ENCODE measurements around the gene GSN.

GSN gene

DNA sequence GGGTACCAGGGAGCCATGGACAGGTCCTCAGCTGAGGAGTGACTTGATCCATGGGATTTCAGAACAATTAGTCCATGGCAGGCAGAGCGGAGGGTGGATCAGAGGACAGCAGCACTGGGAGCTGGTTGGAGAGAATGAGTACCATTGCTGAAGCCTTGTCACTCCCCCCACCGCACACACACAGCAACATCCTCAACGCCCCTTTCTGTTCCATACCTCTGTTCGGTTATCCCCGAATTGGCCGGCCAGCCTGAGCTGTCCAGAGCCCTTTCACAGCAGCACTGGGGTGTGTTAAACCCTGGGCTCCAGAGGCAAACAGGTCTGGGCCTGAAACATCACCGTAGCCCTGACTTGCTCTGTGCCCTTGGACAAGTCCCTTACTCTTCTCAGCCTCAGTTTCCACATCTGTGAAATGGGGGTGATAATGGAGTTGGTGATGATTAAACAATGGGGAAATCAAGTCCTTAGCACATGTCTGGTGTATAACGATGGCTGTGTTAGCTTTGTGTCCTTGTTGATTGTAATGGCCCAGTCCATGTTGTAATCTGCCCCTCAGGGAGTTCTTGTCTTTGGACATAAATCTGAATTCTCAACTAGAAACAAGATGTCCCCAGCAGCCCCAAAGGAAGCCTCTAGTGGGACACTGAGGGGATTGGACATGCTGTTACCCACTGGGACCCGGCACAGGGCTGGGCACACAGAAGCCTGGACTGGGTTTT is 16.9 kb downstream of the GSN start:
- TF ChIP-seq CTCF (IDR thresholded peaks at IDR 0.05) = no peak
- peak; percentile 74 for DNase-seq (ENCODE audit: low spot score)
- Histone ChIP-seq H3K27ac (peak overlapping the region; percentile 98 to 99), H3K4me3 (peak overlapping the region; percentile 0)

DNA sequence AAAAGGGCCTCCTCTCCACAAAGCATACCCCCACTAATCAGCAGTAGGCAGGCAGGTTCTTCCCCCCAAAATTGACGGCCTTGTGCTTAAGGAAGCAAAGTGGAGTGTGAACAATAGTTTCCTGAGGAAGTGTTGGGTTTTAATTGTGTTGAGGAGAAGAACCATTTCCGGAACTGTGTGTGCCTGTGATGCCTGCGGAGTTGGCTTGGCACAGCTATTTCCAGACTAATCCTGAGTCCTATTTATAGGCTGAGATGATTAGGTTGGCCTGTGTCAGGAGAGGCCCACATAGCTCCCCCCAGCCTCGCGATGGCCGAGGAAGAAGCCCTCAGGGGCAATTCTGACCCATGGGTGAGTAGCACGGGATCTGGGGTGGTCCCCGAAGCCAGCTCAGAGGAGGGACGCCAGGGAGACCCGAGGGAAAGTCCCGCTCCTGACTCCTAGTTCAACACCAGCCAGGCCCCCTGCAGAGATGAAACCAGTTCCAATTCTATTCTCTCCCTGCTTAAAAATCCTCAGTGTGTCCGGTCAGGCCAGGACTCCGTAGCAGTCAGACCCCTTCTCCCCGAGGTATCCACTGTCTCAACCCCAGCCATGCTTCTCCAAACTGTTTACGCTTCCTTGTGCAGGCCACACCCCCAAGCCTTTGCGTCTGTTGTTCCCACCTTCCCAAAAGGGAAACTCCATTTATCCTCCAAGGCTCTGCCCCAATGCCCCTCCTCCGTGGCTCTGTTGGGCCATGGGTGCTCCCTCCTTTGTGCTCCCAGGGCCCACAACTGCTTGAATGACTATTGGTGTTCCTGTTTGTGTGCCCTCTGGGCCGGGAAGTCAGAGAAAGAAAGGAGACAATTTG is 18.1 kb downstream of the GSN start:
- TF ChIP-seq CTCF (IDR thresholded peaks at IDR 0.05) = no peak
- Histone ChIP-seq H3K4me3 (peak overlapping the region; percentile 57), H3K27ac (peak overlapping the region; percentile 98 to 99)
- peak; percentile 92 for DNase-seq (ENCODE audit: low spot score)

GRCh38 chr9:121286688-121286972 is 18.7 kb downstream of the GSN start:
- Histone ChIP-seq H3K27ac (peak overlapping the region; percentile 98 to 99), H3K4me3 (peak overlapping the region; percentile 57)
- DNase-seq (ENCODE audit: low spot score) = no peak
- TF ChIP-seq CTCF (IDR thresholded peaks at IDR 0.05) = no peak

GRCh38 chr9:121286973-121287741 is 19.2 kb downstream of the GSN start:
- DNase-seq (ENCODE audit: low spot score) = peak; percentile 94
- H3K4me3 ChIP-seq = peak overlapping the region; percentile 57
- peak overlapping the region; percentile 98 to 99 for H3K27ac ChIP-seq
- TF ChIP-seq CTCF (IDR thresholded peaks at IDR 0.05) = no peak

- DNase-seq (ENCODE audit: low spot score) = no peak
- Histone ChIP-seq H3K27ac (peak overlapping the region; percentile 98 to 99), H3K4me3 (peak overlapping the region; percentile 52)
- no peak for TF ChIP-seq CTCF (IDR thresholded peaks at IDR 0.05)
These were observed 20.7 kb downstream of the GSN start for GRCh38 chr9:121288673-121289025.

DNA sequence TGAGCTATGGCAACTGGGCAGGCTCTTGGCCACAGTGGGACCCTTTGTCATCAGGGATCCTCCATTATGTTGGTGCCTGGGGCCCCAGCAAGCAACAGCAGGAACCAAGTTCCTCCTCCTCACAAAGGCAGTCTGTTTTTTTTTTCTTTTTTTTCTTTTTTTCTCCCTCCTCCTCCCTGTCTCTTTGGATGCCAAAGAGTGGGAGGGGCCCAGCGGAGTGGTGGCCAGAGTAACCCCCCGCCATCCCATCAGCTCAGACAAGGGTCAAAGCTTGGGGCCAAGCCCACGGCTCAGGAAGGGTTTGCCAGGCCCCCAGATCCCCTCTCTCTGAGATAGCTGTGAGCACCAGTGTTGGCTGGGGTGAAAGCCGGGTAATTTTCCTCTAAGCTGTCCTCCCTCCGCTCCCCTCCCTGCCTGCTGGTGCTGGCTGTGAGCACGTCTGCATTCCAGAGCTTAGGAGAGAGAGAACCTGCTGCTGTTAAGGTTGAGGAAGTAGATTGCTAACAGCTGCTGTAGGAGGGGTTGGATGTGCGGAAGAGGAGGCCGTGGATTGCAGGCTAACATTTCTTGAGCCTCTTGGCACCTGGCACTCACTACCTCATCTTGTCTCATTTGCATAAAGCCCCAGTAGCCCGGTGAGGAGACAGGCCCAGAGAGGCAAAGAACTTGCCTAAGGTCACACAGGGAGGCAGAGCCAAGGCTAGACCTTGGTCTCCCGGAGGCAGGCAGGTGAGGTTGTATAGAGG is 21.2 kb downstream of the GSN start:
- DNase-seq (ENCODE audit: low spot score) = peak; percentile 90
- H3K4me3 ChIP-seq = peak overlapping the region; percentile 52
- no peak for TF ChIP-seq CTCF (IDR thresholded peaks at IDR 0.05)
- H3K27ac ChIP-seq = peak overlapping the region; percentile 98 to 99

Measured in coronary artery (tissue), 2 donors.